Small intestine (tissue), 7 donors: Measurements from ENCODE around the gene DDIT4. TPM values are rescaled to one million over a fixed set of nuclear protein-coding genes. Genes with fewer than 3 reads are reported as not detected.

Experiments used
- DNase-seq, 2 donors: peaks; one replicate each; pipeline versions ENCODE4 v3.0.0 to v3.0.0-alpha.2; 2013
- FAIRE-seq: peaks from 2 replicates; lab custom pipeline; 2012; peaks lifted over from hg19 to GRCh38; lab: Jason Lieb, UNC
- H3K27ac ChIP-seq, 3 donors: one replicate each; pipeline ENCODE4 v1.5.1; 2013; ENCODE audit warnings: low read length in 2 of 3, mild to moderate bottlenecking in 2 of 3, control low read depth in 1 of 3, inconsistent platforms in 1 of 3, low read depth in 1 of 3, moderate library complexity in 1 of 3
- H3K27me3 ChIP-seq, 3 donors: one replicate each; pipeline ENCODE4 v1.6.1; 2013; ENCODE audit warnings: low read length in 3 of 3, inconsistent platforms in 1 of 3; ENCODE audit not compliant: control insufficient read depth in 3 of 3, insufficient read depth in 3 of 3
- H3K36me3 ChIP-seq, 3 donors: one replicate each; pipeline ENCODE4 v1.6.1; 2013; ENCODE audit warnings: low read length in 3 of 3, inconsistent platforms in 1 of 3, low read depth in 1 of 3, mild to moderate bottlenecking in 1 of 3, moderate library complexity in 1 of 3; ENCODE audit not compliant: control insufficient read depth in 3 of 3, insufficient read depth in 2 of 3
- H3K4me1 ChIP-seq, 3 donors: one replicate each; pipeline ENCODE4 v1.6.1; 2013; ENCODE audit warnings: low read length in 2 of 3, inconsistent platforms in 1 of 3, low read depth in 1 of 3, mild to moderate bottlenecking in 1 of 3, moderate library complexity in 1 of 3; ENCODE audit not compliant: control insufficient read depth in 3 of 3, insufficient read depth in 2 of 3
- H3K4me3 ChIP-seq, 3 donors: one replicate each; pipeline ENCODE4 v1.5.1; 2013; ENCODE audit warnings: low read length in 3 of 3, control low read depth in 1 of 3, inconsistent platforms in 1 of 3, low read depth in 1 of 3, mild to moderate bottlenecking in 1 of 3, moderate library complexity in 1 of 3
- H3K9me3 ChIP-seq, 2 donors: one replicate each; pipeline ENCODE4 v1.6.1; 2013; ENCODE audit warnings: low read depth in 1 of 2, low read length in 1 of 2; ENCODE audit not compliant: control insufficient read depth in 2 of 2, insufficient read depth in 1 of 2
- WGBS, 3 donors: extraction: QIAGEN DNeasy Blood & Tissue Kit; methylation state at CpG; one replicate each; pipeline ENCODE4 v1.1.7; 2013; 5-methylcytosine and 5-hydroxymethylcytosine counted together
- polyA plus RNA-seq, 4 donors: library from polyadenylated mRNA; stranded (reverse) in 3 of 4; unstranded in 1 of 4; fragments of 200-250 nt in 3 of 4; fragments of 120-200 nt in 1 of 4; gene quantifications; one replicate each; pipeline versions ENCODE4 v1.2.1 to v1.2.3, GENCODE V29; 2013
- donor health status: healthy with polysubstance abuse.
- donor health status: control.
- donor health status: control.
- donor health status: Bipolar disorder and iron deficiency.
- donor health status: healthy.

DDIT4 gene
- polyA plus RNA-seq, 4 donors = 34.4 to 330 (median 41.6) TPM

DNA sequence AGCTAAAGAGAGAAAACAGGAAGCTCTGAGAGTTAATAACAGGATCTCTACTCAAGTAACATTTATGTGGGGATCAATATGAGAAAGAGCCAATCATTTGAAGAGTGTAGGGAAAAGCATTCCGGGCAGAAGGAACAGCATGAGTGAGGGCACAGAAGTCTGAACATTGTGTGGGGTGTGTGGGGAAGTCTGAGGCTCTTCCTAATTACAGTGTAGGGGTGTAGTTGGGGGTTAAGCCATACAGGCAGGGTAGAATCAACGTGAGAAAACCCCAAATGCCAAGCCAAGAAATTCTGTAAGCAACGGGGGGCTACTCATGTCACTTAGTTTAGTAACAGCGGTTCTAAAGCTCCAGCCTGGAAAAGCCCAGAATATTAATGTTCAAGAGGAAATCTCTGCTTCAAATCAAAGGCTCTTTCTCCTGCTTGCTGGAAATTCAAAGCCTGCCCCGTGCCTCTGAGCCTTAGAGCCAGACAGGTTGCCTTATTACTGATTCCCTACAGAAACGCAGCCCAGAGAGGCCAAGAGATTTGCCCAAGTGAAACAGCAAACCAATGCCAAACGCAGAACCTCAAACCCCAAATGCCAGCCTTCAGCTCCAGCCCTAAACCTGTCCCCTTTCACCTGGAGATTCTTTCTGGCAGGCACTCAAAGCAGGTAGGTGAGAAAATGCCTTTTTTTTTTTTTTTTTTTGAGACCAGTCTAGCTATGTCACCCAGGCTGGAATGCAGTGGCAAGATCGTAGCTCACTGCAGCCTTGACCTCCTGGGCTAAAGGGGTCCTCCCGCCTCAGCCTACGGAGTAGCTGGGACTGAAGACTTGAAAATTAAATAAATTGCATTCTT is 44.9 kb downstream of the DDIT4 start:
- DNase-seq (no peak), FAIRE-seq (no peak)
- peak overlapping the region in 2 of 3 donors; percentile 24 to 44 for H3K4me3 ChIP-seq
- H3K9me3 ChIP-seq = no peaks in the 10 kb centered on the region
- H3K27ac ChIP-seq = peak overlapping the region; percentile 52 to 95 (median 64)
- no peaks in the 10 kb centered on the region for H3K27me3 ChIP-seq
- no peaks in the 10 kb centered on the region for H3K36me3 ChIP-seq
- WGBS, 3 donors = 68 to 78% (median 69%) methylated on average over 10 of the region's 10 CpGs
- peaks cover 11 to 55% (median 20%) of the 10 kb centered on the region in 3 donors for H3K4me1 ChIP-seq

DNA sequence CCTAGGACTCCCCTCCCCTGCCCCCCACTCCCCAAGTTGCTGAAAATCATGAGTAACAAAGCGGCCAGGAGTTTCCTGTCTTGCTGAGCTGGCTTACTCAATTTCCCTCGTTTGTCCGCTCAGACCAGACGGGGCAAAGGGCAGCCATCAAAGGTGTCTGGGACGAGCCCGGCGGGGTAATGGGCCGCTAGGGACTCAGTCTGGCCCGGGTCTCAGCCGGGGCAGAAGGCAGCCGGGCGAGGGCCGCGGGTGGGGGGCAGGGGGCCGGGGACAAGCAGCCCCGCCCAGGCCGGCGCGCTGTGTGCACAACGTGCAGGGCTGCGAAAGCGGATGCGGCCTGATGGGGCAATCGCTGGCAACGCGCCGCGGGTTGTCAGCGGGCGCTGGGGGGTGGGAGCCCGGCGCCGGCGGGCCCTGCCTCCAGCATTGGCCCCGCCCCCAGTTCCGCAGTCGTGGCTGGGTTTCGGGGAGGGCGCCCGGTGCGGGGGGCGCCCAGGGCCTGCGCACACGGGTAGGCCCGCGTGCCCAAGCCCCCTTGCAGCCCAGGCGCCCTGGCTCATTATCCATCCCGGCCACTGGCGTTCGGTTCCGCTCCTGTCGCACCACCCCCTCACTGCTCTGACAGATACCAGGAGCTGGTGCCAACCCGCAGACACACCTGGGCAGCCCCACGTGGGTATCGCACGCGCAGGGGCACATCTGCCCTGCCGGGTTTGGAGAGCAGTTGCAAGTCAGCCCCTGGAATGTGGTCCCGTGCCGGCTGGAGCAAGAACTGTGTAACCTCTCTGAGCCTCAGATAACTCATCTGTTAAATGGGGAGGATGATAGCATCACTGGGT is 45.9 kb downstream of the DDIT4 start:
- Histone ChIP-seq H3K27me3 (no peaks in the 10 kb centered on the region), H3K4me3 (peak overlapping the region in 2 of 3 donors; percentile 38 to 44), H3K36me3 (no peaks in the 10 kb centered on the region), H3K9me3 (no peaks in the 10 kb centered on the region), H3K4me1 (peaks cover 11 to 55% (median 21%) of the 10 kb centered on the region in 3 donors), H3K27ac (peak overlapping the region; percentile 74 to 95 (median 86))
- WGBS, 3 donors = 0 to 1% (median 1%) methylated on average over 33 to 60 of the region's 60 CpGs
- peak; percentile 84 to 94 for DNase-seq
- no peak for FAIRE-seq

DNA sequence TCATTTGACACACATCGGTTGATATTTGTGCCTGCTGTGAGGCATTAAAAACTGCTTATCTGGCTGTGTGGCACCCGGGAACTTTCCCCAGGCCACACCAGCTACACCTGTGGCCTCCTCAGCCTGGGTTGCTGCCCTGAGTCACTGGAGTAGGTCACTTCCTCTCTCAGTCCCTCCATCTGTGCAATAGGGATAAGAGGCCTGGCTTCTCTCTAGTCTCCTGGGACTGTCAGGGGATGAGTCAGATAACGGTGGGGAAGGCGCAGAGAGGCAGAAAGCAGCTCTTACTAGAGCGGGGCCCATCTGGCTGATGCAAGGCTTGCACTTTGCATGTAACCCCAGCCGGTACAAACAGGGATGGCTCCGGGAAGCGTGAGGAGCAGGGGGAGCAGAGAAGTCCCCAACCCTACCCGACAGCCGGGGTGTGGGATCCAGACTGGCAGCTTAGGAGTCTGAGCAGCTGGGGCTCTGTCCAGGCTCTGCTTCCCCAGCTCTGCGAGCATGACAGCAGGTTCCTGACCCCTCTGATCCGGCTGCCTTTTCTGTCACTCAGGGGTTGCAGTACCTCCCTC is 47.0 kb downstream of the DDIT4 start:
- 53 to 65% (median 56%) methylated on average over 11 to 12 of the region's 12 CpGs for WGBS, 3 donors
- no peak overlapping the region for H3K4me3 ChIP-seq
- H3K9me3 ChIP-seq = no peaks in the 10 kb centered on the region
- peaks cover 7 to 54% (median 23%) of the 10 kb centered on the region in 3 donors for H3K4me1 ChIP-seq
- H3K27me3 ChIP-seq = no peaks in the 10 kb centered on the region
- peak overlapping the region; percentile 11 to 95 (median 50) for H3K27ac ChIP-seq
- DNase-seq = peak; percentile 51 to 54
- H3K36me3 ChIP-seq = no peaks in the 10 kb centered on the region
- FAIRE-seq = no peak

DNA sequence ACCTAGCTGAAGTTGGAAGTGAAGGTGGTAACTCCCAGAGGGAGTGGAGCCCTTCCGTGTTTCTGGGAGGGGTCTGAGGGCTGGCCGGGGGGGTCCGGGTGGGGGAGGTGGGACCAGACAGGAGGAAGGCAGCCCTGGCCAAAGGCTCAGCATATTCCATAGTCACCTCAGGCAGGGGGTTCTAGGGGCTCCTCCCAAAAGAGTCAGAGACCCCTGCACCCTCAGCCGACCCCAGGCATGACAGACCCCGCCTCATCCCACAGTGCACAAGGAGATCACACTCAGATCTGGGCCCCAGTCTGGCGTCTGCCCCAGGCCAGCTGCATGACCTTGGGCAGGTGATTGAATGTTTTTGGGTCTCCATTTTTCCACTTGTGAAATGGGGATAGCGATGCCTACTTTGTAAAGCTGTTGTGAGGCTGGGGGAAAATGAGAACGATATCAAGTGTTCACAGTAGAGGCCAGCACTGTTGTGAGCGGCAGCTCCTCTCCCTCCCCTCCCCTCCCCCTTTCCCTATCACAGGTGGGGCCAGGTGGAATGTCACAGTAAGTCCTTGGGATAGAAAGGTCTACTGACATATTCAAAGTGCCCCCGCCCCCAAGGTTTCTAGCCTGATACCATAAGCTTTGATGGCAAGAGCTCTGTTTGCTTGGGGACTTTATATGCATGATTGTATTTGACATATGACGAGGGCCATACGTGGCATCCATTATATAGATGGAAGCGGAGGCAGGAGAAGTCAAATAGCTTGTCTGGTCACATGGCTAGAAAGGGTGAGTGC is 47.7 kb downstream of the DDIT4 start:
- no peaks in the 10 kb centered on the region for H3K27me3 ChIP-seq
- H3K27ac ChIP-seq = peak overlapping the region in 2 of 3 donors; percentile 50 to 95
- H3K36me3 ChIP-seq = no peaks in the 10 kb centered on the region
- no peaks in the 10 kb centered on the region for H3K9me3 ChIP-seq
- DNase-seq = peak in 1 of 2 donors; percentile 49
- H3K4me3 ChIP-seq = no peak overlapping the region
- WGBS, 3 donors = 76 to 81% (median 77%) methylated on average over 13 of the region's 13 CpGs
- no peak for FAIRE-seq
- peaks cover 2 to 47% (median 18%) of the 10 kb centered on the region in 3 donors for H3K4me1 ChIP-seq

DNA sequence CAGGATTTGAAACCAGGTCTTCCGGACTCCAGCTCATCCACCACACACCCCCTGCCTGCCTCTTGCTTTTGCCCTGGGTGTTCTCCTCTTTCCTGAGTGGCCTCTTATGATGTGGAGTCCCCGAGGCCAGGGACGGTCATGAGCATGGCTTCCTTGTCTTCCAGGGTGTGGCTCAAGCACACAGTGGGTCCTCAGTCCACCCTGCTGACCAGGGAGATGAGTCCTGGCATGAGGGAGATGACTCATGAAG is 48.2 kb downstream of the DDIT4 start:
- Histone ChIP-seq H3K4me3 (no peak overlapping the region), H3K4me1 (peaks cover 2 to 42% (median 16%) of the 10 kb centered on the region in 3 donors), H3K27me3 (no peaks in the 10 kb centered on the region), H3K9me3 (no peaks in the 10 kb centered on the region), H3K27ac (no peak overlapping the region), H3K36me3 (no peaks in the 10 kb centered on the region)
- WGBS, 3 donors = 71 to 92% (median 91%) methylated on average over 3 of the region's 3 CpGs
- DNase-seq = no peak
- no peak for FAIRE-seq

DNA sequence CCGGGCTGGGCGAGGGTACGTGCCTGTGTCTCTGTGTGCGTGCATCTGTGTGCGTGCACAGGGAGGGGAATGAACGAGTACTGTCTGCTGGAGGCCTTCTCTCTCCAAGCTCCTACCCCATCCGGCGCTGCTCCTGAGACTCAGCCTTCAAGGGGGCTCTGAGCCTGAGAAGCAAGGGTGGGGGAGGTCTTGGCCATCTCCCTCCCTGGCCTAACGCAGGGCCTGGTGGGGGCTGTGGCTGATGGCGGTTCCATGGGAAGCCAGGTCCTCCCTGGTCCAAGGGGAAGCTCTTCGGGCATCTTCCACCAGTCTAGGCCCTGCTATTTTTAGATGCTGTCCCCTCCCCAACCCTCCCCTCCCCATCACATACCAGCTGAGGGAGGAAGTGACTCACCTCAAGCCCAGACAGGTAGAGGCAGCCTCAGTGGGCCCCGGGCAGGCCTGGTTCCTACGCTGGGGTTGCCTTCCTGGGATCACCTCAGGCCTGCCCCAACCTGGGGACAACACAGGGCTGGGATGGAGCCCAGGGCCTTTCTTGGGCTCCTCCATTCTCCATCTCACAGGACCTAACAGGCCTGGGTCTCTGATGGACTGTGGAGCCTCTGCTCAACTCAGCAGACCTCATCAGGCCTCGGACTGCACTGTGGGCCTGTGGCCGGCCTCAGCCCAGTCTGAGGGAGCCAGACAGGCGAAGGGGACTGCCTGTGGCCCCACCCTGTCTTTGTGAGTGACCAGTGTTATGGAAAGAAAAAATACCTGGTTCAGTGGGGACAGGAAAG is 48.7 kb downstream of the DDIT4 start:
- WGBS, 3 donors = 87 to 92% (median 88%) methylated on average over 16 of the region's 16 CpGs
- FAIRE-seq (no peak), DNase-seq (no peak)
- H3K27me3 ChIP-seq = no peaks in the 10 kb centered on the region
- no peaks in the 10 kb centered on the region for H3K36me3 ChIP-seq
- peaks cover 2 to 39% (median 13%) of the 10 kb centered on the region in 3 donors for H3K4me1 ChIP-seq
- no peak overlapping the region for H3K27ac ChIP-seq
- no peak overlapping the region for H3K4me3 ChIP-seq
- no peaks in the 10 kb centered on the region for H3K9me3 ChIP-seq

DNA sequence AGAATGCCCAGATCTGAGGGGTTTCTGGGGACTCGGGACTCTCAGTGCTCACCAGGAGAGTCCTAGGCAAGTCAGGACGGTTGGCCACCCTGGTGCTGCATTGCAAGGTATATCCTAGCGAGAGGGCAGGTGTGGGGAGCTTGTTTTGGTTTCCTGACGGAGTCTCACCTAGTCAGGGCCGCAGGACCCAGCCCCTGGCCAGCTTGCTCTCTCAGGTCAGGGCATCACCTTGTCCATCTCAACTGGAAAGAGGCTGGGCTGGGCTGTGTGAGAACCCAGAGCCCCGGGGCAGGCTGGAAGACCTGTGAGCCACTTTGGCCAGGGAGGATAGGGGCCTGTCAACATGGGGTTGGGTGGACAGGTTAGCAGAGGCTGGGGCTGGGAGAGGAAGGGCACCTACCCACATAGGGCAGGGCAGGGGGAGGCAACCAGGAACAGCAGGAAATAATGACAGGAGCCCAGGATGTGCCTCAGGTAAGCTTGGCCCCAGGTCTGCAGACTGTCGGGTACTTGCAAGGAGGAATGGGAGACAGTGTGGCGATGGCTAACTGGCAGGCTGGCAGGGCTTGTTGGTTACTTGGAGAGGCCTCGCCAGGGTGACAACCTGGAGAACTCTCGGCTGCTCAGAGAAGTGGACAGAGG is 49.5 kb downstream of the DDIT4 start:
- Histone ChIP-seq H3K4me3 (no peak overlapping the region), H3K9me3 (no peaks in the 10 kb centered on the region), H3K36me3 (no peaks in the 10 kb centered on the region), H3K27me3 (no peaks in the 10 kb centered on the region), H3K4me1 (peaks cover 2 to 43% (median 13%) of the 10 kb centered on the region in 3 donors), H3K27ac (peak overlapping the region in 1 of 3 donors; percentile 17)
- FAIRE-seq (no peak), DNase-seq (no peak)
- WGBS, 3 donors = 93 to 95% (median 94%) methylated on average over 10 of the region's 10 CpGs
